Measurements from ENCODE around the gene PKN1. TPM values are rescaled to one million over a fixed set of nuclear protein-coding genes. Genes with fewer than 3 reads are reported as not detected.

Gene PKN1
- polyA plus RNA-seq, 1 donor (not counting 4 experiments of a cell fraction or from before 2014, with no cell fraction given), result 0.62 TPM

GRCh38 chr19:14480700-14481079 lies 47.6 kb downstream of the PKN1 start:
- Histone ChIP-seq H3K27ac (ENCODE audit: control insufficient read depth, insufficient read depth, low read length) (no peak overlapping the region), H3K9me1 (ENCODE audit: control insufficient read depth, extremely low read depth, insufficient read depth, low read length) (no peaks in the 10 kb centered on the region), H3K9me3 (ENCODE audit: control insufficient read depth, low read depth, low read length) (no peaks in the 10 kb centered on the region), H3K36me3 (ENCODE audit: control insufficient read depth in 2 of 2, extremely low read depth in 1 of 2, insufficient read depth in 2 of 2, low read length in 2 of 2) (peaks cover 27 to 49% of the 10 kb centered on the region in 2 experiments), H4K20me1 (ENCODE audit: control insufficient read depth, extremely low read depth, insufficient read depth, low read length) (peaks cover 5% of the 10 kb centered on the region), H3K9ac (ENCODE audit: control insufficient read depth, extremely low read depth, insufficient read depth, low read length) (no peak overlapping the region), H3K4me3 (ENCODE audit: control insufficient read depth in 2 of 3, extremely low read depth in 1 of 3, insufficient read depth in 2 of 3, low read depth in 1 of 3, low read length in 3 of 3) (no peak overlapping the region), H2AFZ (ENCODE audit: control insufficient read depth, low read length) (no peak overlapping the region), H3K4me2 (ENCODE audit: control insufficient read depth, extremely low read depth, insufficient read depth, low read depth, low read length) (no peak overlapping the region), H3K4me1 (ENCODE audit: control insufficient read depth, extremely low read depth, insufficient read depth, low read length) (peaks cover 18% of the 10 kb centered on the region), H3K79me2 (ENCODE audit: control insufficient read depth, insufficient read depth, low read length) (peaks cover 17% of the 10 kb centered on the region), H3K27me3 (ENCODE audit: control insufficient read depth, extremely low read depth, insufficient read depth, low read length) (no peaks in the 10 kb centered on the region)
- DNase-seq (ENCODE audit: low read depth, low spot score), result no peak
- no peak for TF ChIP-seq EZH2 (IDR thresholded peaks at IDR 0.05; ENCODE audit: low read length)
- TF ChIP-seq, protein P1, sequence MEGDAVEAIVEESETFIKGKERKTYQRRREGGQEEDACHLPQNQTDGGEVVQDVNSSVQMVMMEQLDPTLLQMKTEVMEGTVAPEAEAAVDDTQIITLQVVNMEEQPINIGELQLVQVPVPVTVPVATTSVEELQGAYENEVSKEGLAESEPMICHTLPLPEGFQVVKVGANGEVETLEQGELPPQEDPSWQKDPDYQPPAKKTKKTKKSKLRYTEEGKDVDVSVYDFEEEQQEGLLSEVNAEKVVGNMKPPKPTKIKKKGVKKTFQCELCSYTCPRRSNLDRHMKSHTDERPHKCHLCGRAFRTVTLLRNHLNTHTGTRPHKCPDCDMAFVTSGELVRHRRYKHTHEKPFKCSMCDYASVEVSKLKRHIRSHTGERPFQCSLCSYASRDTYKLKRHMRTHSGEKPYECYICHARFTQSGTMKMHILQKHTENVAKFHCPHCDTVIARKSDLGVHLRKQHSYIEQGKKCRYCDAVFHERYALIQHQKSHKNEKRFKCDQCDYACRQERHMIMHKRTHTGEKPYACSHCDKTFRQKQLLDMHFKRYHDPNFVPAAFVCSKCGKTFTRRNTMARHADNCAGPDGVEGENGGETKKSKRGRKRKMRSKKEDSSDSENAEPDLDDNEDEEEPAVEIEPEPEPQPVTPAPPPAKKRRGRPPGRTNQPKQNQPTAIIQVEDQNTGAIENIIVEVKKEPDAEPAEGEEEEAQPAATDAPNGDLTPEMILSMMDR (optimal IDR thresholded peaks at IDR 0.05 in 1 of 3, IDR thresholded peaks at IDR 0.05 in 1 of 3, conservative IDR thresholded peaks at IDR 0.05 in 1 of 3; ENCODE audit: extremely low read depth in 1 of 3, insufficient read depth in 2 of 3, low read length in 3 of 3), result no peak
- no peak for FAIRE-seq
- dilution Hi-C loops (cut with MboI; ENCODE audit: extremely low pct_ligation_motif_present, low sequenced_read_pairs), result no loop called here

GRCh38 chr19:14482172-14482941 lies 49.3 kb downstream of the PKN1 start:
- H3K4me2 ChIP-seq (ENCODE audit: control insufficient read depth, extremely low read depth, insufficient read depth, low read depth, low read length), result no peak overlapping the region
- DNase-seq (ENCODE audit: low read depth, low spot score), result no peak
- H4K20me1 ChIP-seq (ENCODE audit: control insufficient read depth, extremely low read depth, insufficient read depth, low read length), result peaks cover under 1% of the 10 kb centered on the region

More at GRCh38 chr19:14482172-14482941, 49.3 kb downstream of the PKN1 start:
- peaks cover 27% of the 10 kb centered on the region for H3K79me2 ChIP-seq (ENCODE audit: control insufficient read depth, insufficient read depth, low read length)
- H3K4me1 ChIP-seq (ENCODE audit: control insufficient read depth, extremely low read depth, insufficient read depth, low read length), result peaks cover 1% of the 10 kb centered on the region
- no peaks in the 10 kb centered on the region for H3K9me3 ChIP-seq (ENCODE audit: control insufficient read depth, low read depth, low read length)
- H2AFZ ChIP-seq (ENCODE audit: control insufficient read depth, low read length), result no peak overlapping the region
- H3K9ac ChIP-seq (ENCODE audit: control insufficient read depth, extremely low read depth, insufficient read depth, low read length), result no peak overlapping the region
- no peaks in the 10 kb centered on the region for H3K27me3 ChIP-seq (ENCODE audit: control insufficient read depth, extremely low read depth, insufficient read depth, low read length)
- H3K4me3 ChIP-seq (ENCODE audit: control insufficient read depth in 2 of 3, extremely low read depth in 1 of 3, insufficient read depth in 2 of 3, low read depth in 1 of 3, low read length in 3 of 3), result no peak overlapping the region
- no peak for FAIRE-seq
- no peak overlapping the region for H3K27ac ChIP-seq (ENCODE audit: control insufficient read depth, insufficient read depth, low read length)
- dilution Hi-C loops (cut with MboI; ENCODE audit: extremely low pct_ligation_motif_present, low sequenced_read_pairs), result no loop called here
- H3K36me3 ChIP-seq (ENCODE audit: control insufficient read depth in 2 of 2, extremely low read depth in 1 of 2, insufficient read depth in 2 of 2, low read length in 2 of 2), result peaks cover 30 to 51% of the 10 kb centered on the region in 2 experiments
- peaks cover 2% of the 10 kb centered on the region for H3K9me1 ChIP-seq (ENCODE audit: control insufficient read depth, extremely low read depth, insufficient read depth, low read length)
- TF ChIP-seq, protein P1 (optimal IDR thresholded peaks at IDR 0.05 in 1 of 3, IDR thresholded peaks at IDR 0.05 in 1 of 3, conservative IDR thresholded peaks at IDR 0.05 in 1 of 3; ENCODE audit: extremely low read depth in 1 of 3, insufficient read depth in 2 of 3, low read length in 3 of 3), result no peak
- TF ChIP-seq EZH2 (IDR thresholded peaks at IDR 0.05; ENCODE audit: low read length), result no peak
